Measurements from ENCODE around the gene CDH4.

GRCh38 chr20:61615806-61616205 lies 363.7 kb downstream of the CDH4 start:
- no peak for TF ChIP-seq POLR2A (IDR thresholded peaks at IDR 0.05)
- no peak for TF ChIP-seq CTCF (IDR thresholded peaks at IDR 0.05)
